NT2/D1 (cell line): ENCODE measurements around the gene ICAM4.
A peak's percentile ranks its signal among the peaks of the same experiment; 100 is the strongest.

Source experiments
- SUZ12 ChIP-seq: IDR thresholded peaks from 2 replicates; pipeline ENCODE4 v1.6.1; 2011; ENCODE audit not compliant: insufficient read length, insufficient read depth; ENCODE audit errors: extremely low read depth
- YY1 ChIP-seq: IDR thresholded peaks from 2 replicates; pipeline ENCODE4 v1.6.1; 2011; ENCODE audit not compliant: insufficient read length, insufficient read depth
- ZNF274 ChIP-seq: IDR thresholded peaks from 2 replicates; pipeline ENCODE4 v1.6.1; 2011; ENCODE audit warnings: mild to moderate bottlenecking, low read depth, low read length

DNA sequence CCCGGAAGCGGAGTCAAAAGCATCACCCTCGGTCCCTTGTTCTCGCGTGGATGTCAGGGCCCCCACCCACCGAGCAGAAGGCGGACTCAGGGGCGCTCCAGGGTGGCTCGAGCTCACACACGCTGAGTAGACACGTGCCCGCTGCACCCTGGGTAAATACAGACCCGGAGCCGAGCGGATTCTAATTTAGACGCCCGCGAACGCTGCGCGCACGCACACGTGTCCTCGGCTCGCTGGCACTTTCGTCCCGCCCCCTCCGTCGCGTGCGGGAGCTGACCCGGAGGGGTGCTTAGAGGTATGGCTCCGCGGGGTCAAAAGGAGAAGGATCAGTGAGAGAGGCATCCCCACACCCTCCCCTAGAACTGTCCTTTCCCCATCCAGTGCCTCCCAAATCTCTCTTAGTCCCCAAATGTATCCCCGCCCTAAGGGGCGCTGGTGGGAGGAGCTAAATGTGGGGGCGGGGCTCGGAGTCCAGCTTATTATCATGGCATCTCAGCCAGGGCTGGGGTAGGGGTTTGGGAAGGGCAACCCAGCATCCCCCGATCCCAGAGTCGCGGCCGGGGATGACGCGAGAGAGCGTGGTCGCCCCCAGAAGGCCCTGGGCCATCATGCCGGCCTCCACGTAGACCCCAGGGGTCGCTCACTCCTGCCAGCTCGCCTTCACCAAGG lies 2.5 kb downstream of the ICAM4 start:
- TF ChIP-seq YY1: no peak
- no peak for TF ChIP-seq ZNF274
- TF ChIP-seq SUZ12: peak; percentile 8
